ENCODE measurements around the gene PROB1. TPM values are rescaled to one million over a fixed set of nuclear protein-coding genes. Genes with fewer than 3 reads are reported as not detected.
A peak's percentile ranks its signal among the peaks of the same experiment; 100 is the strongest.
"Not testable (repeated sequence)": the region's sequence is repeated elsewhere in the genome, so short reads cannot be mapped to it uniquely, and the experiment has no call there.

Gene PROB1
- total and polyA plus RNA-seq, 2 experiments from 2014 or later = 0.55 to 1.6 TPM

DNA sequence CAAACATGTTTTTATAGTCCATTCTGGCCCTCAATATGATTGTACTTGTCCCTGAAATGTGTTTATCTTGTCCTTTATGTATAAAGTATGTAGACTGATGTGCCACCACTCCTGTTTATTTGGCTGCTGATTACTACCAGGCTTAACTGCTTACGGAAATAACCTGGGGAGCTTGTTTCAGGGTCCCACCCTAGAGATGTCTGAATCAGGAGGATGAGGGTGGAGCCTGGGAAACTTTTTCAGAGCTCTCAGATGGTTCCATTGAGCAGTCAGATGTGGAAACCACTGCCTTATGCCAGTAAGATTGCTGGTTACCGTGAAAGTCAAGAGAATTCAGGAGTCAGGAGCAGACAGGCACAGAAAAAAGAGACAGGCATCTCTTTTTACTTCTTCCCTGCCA, 31.0 kb downstream of the PROB1 start:
- peaks cover 4% of the 10 kb centered on the region; the same call in 1 of the 2 replicates for H4K20me1 ChIP-seq (ENCODE audit: insufficient read depth)
- peaks cover 39% of the 10 kb centered on the region for H3K36me3 ChIP-seq (ENCODE audit: low read depth)
- no peaks in the 10 kb centered on the region for H3K9me3 ChIP-seq (ENCODE audit: low read depth)
- no peaks in the 10 kb centered on the region for H3K27me3 ChIP-seq (replicated peaks; ENCODE audit: insufficient read depth)
- no peak for DNase-seq
- no peak overlapping the region for H3K4me3 ChIP-seq
- no peaks in the 10 kb centered on the region for H3K9me2 ChIP-seq (ENCODE audit: insufficient read depth)
- no peak for TF ChIP-seq EZH2phosphoT487 (IDR thresholded peaks at IDR 0.05; ENCODE audit: insufficient read depth, low read depth)
- TF ChIP-seq EZH2 (IDR thresholded peaks at IDR 0.05; ENCODE audit: insufficient read depth, poor library complexity, severe bottlenecking) = no peak
- no peak overlapping the region for H2AFZ ChIP-seq
- no peak overlapping the region for H3K27ac ChIP-seq
- H3K4me2 ChIP-seq (ENCODE audit: unreplicated experiment) = no peak overlapping the region
- WGBS, 2 experiments (ENCODE audit: low coverage in 1 of 2, low lambda C conversion rate in 2 of 2, missing lambda C conversion rate in 2 of 2) = 57 to 58% methylated on average over 2 of the region's 2 CpGs
- in situ Hi-C loops (cut with MboI) = no loop called here
- H3K9ac ChIP-seq = no peak overlapping the region
- H3K4me1 ChIP-seq (ENCODE audit: insufficient read depth) = peaks cover 16% of the 10 kb centered on the region
- H3F3A ChIP-seq (ENCODE audit: insufficient read depth) = peaks cover 11% of the 10 kb centered on the region
- peaks cover 96% of the 10 kb centered on the region for H3K79me2 ChIP-seq (ENCODE audit: insufficient read depth)

DNA sequence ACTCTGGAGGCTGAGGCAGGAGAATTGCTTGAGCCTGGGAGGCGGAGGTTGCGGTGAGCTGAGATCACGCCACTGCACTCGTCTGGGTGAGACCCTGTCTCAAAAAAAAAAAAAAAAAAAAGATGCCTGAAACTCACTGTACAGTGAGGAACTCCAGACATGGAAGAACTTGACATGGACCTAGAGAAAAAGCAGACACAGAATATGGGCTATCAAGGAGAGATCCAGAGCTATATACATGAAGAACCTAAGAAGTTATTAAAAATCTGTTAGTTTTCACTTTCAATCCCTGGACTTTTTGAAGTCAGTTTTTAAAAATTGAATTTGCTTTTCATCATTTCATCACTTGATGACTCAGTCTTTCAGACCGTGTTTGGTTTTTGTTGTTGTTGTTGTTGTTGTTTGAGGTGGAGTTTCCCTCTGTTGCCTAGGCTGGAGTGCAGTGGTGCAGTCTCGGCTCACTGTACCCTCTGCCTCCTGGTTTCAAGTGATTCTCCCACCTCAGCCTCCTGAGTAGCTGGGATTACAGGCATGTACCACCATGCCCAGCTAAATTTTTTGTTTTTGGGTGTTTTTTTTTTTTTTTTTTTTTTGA, 33.0 kb downstream of the PROB1 start:
- peaks cover 15% of the 10 kb centered on the region; the same call in 1 of the 2 replicates for H4K20me1 ChIP-seq (ENCODE audit: insufficient read depth)
- WGBS, 2 experiments (ENCODE audit: low coverage in 1 of 2, low lambda C conversion rate in 2 of 2, missing lambda C conversion rate in 2 of 2) = 60 to 63% methylated on average over 4 to 6 of the region's 6 CpGs
- H3K79me2 ChIP-seq (ENCODE audit: insufficient read depth) = peaks cover 97% of the 10 kb centered on the region
- H3K27ac ChIP-seq = no peak overlapping the region
- H3F3A ChIP-seq (ENCODE audit: insufficient read depth) = peaks cover 13% of the 10 kb centered on the region
- TF ChIP-seq EZH2phosphoT487 (IDR thresholded peaks at IDR 0.05; ENCODE audit: insufficient read depth, low read depth) = no peak
- TF ChIP-seq EZH2 (IDR thresholded peaks at IDR 0.05; ENCODE audit: insufficient read depth, poor library complexity, severe bottlenecking) = no peak
- H3K9ac ChIP-seq = no peak overlapping the region
- no peaks in the 10 kb centered on the region for H3K9me2 ChIP-seq (ENCODE audit: insufficient read depth)
- peak; percentile 18 for DNase-seq
- H2AFZ ChIP-seq = no peak overlapping the region
- H3K9me3 ChIP-seq (ENCODE audit: low read depth) = no peaks in the 10 kb centered on the region
- H3K27me3 ChIP-seq (replicated peaks; ENCODE audit: insufficient read depth) = no peaks in the 10 kb centered on the region
- in situ Hi-C loops (cut with MboI) = no loop called here
- no peak overlapping the region for H3K4me3 ChIP-seq
- H3K36me3 ChIP-seq (ENCODE audit: low read depth) = peaks cover 36% of the 10 kb centered on the region
- H3K4me1 ChIP-seq (ENCODE audit: insufficient read depth) = peaks cover 12% of the 10 kb centered on the region
- no peak overlapping the region for H3K4me2 ChIP-seq (ENCODE audit: unreplicated experiment)

DNA sequence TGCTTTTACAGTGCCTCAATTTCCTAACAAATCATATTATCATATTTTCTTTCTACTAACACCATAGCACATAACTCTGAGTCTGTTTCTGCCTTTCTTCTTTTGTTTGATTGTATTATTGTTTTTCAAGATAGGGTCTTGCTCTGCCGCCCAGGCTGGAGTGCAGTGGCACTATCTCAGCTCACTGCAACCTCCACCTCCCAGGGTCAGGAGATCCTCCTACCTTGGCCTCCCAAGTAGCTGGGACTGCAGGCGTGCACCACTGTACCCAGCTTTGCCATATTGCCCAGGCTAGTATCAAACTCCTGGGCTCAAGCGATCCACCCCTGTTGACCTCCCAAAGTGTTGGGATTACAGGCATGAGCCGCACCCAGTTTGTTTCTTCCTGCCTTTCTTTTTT, 34.5 kb downstream of the PROB1 start:
- H3K9me3 ChIP-seq (ENCODE audit: low read depth) = no peaks in the 10 kb centered on the region
- no peak overlapping the region for H3K4me3 ChIP-seq
- in situ Hi-C loops (cut with MboI) = no loop called here
- TF ChIP-seq EZH2 (IDR thresholded peaks at IDR 0.05; ENCODE audit: insufficient read depth, poor library complexity, severe bottlenecking) (no peak), EZH2phosphoT487 (IDR thresholded peaks at IDR 0.05; ENCODE audit: insufficient read depth, low read depth) (no peak)
- 94 to 96% methylated on average over 4 of the region's 4 CpGs for WGBS, 2 experiments (ENCODE audit: low coverage in 1 of 2, low lambda C conversion rate in 2 of 2, missing lambda C conversion rate in 2 of 2)
- no peaks in the 10 kb centered on the region for H3K9me2 ChIP-seq (ENCODE audit: insufficient read depth)
- no peaks in the 10 kb centered on the region for H3K27me3 ChIP-seq (replicated peaks; ENCODE audit: insufficient read depth)
- no peak for DNase-seq
- peaks cover 12% of the 10 kb centered on the region for H3K4me1 ChIP-seq (ENCODE audit: insufficient read depth)
- H4K20me1 ChIP-seq (ENCODE audit: insufficient read depth) = peaks cover 15% of the 10 kb centered on the region; the same call in 1 of the 2 replicates
- H2AFZ ChIP-seq = no peak overlapping the region
- peaks cover 22% of the 10 kb centered on the region for H3K36me3 ChIP-seq (ENCODE audit: low read depth)
- no peak overlapping the region for H3K9ac ChIP-seq
- H3K27ac ChIP-seq = no peak overlapping the region
- H3K4me2 ChIP-seq (ENCODE audit: unreplicated experiment) = no peak overlapping the region
- peaks cover 13% of the 10 kb centered on the region for H3F3A ChIP-seq (ENCODE audit: insufficient read depth)
- H3K79me2 ChIP-seq (ENCODE audit: insufficient read depth) = peaks cover 98% of the 10 kb centered on the region

GRCh38 chr5:139358064-139358463, 36.8 kb downstream of the PROB1 start:
- no peak overlapping the region for H2AFZ ChIP-seq
- no peak overlapping the region for H3K4me3 ChIP-seq
- peaks cover 100% of the 10 kb centered on the region for H3K79me2 ChIP-seq (ENCODE audit: insufficient read depth)
- no peak for DNase-seq
- H3F3A ChIP-seq (ENCODE audit: insufficient read depth) = peaks cover 13% of the 10 kb centered on the region
- no peak overlapping the region for H3K4me2 ChIP-seq (ENCODE audit: unreplicated experiment)
- H3K9ac ChIP-seq = no peak overlapping the region
- no peaks in the 10 kb centered on the region for H3K9me3 ChIP-seq (ENCODE audit: low read depth)
- H3K27ac ChIP-seq = no peak overlapping the region
- in situ Hi-C loops (cut with MboI) = no loop called here
- no peaks in the 10 kb centered on the region for H3K9me2 ChIP-seq (ENCODE audit: insufficient read depth)
- peaks cover 12% of the 10 kb centered on the region for H3K4me1 ChIP-seq (ENCODE audit: insufficient read depth)
- no peak for TF ChIP-seq EZH2 (IDR thresholded peaks at IDR 0.05; ENCODE audit: insufficient read depth, poor library complexity, severe bottlenecking)
- TF ChIP-seq EZH2phosphoT487 (IDR thresholded peaks at IDR 0.05; ENCODE audit: insufficient read depth, low read depth) = no peak
- no peaks in the 10 kb centered on the region for H3K27me3 ChIP-seq (replicated peaks; ENCODE audit: insufficient read depth)
- H3K36me3 ChIP-seq (ENCODE audit: low read depth) = 0 out of 2 replicates have a peak, but pooled peaks cover 15% of the 10 kb centered on the region
- peaks cover 12% of the 10 kb centered on the region; the same call in 1 of the 2 replicates for H4K20me1 ChIP-seq (ENCODE audit: insufficient read depth)

- DNase-seq; H2AFZ ChIP-seq; H3K27ac ChIP-seq; H3K4me2 ChIP-seq (ENCODE audit: unreplicated experiment); H3K27me3 ChIP-seq (replicated peaks; ENCODE audit: insufficient read depth); H3K4me3 ChIP-seq; in situ Hi-C loops (cut with MboI); H3K9ac ChIP-seq; H3K9me2 ChIP-seq (ENCODE audit: insufficient read depth); H3K9me3 ChIP-seq (ENCODE audit: low read depth): not testable (repeated sequence)
- peaks cover 15% of the 10 kb centered on the region; the same call in 1 of the 2 replicates for H4K20me1 ChIP-seq (ENCODE audit: insufficient read depth)
- H3K4me1 ChIP-seq (ENCODE audit: insufficient read depth) = peaks cover 16% of the 10 kb centered on the region
- 0 out of 2 replicates have a peak, but pooled peaks cover 15% of the 10 kb centered on the region for H3K36me3 ChIP-seq (ENCODE audit: low read depth)
- H3K79me2 ChIP-seq (ENCODE audit: insufficient read depth) = peaks cover 100% of the 10 kb centered on the region
- WGBS, 2 experiments (ENCODE audit: low coverage in 1 of 2, low lambda C conversion rate in 2 of 2, missing lambda C conversion rate in 2 of 2) = 98 to 99% methylated on average over 7 to 8 of the region's 8 CpGs
- peaks cover 13% of the 10 kb centered on the region for H3F3A ChIP-seq (ENCODE audit: insufficient read depth)
These were observed 39.0 kb downstream of the PROB1 start for GRCh38 chr5:139355900-139356299.
